ENCODE measurements around the gene EFCAB7. TPM values are rescaled to one million over a fixed set of nuclear protein-coding genes. Genes with fewer than 3 reads are reported as not detected.

The EFCAB7 gene
- total and polyA plus RNA-seq, 2 of the 13 experiments (the other 11 are each of a cell fraction or from before 2014, with no cell fraction given) = 1.7 to 5.4 TPM

DNA sequence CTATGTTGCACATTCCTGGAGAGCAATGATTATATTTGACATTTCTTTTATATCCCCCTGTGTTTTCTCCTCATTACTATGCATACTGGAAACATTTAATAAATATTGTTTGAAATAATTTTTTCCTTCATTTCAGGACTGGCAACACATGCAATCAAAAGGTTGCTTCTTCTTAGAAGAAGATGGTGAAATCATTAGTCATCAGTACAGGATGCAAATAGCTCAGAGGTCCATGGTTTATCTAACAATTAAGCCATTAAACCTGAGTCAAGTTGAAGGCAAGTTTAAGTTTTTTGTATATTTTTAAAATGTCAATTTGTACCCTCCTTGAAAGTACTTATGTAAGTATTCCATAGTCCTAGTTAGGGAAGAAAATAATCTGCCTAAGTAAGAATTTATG, 22.5 kb downstream of the EFCAB7 start (continued):
- TF ChIP-seq, protein P1, sequence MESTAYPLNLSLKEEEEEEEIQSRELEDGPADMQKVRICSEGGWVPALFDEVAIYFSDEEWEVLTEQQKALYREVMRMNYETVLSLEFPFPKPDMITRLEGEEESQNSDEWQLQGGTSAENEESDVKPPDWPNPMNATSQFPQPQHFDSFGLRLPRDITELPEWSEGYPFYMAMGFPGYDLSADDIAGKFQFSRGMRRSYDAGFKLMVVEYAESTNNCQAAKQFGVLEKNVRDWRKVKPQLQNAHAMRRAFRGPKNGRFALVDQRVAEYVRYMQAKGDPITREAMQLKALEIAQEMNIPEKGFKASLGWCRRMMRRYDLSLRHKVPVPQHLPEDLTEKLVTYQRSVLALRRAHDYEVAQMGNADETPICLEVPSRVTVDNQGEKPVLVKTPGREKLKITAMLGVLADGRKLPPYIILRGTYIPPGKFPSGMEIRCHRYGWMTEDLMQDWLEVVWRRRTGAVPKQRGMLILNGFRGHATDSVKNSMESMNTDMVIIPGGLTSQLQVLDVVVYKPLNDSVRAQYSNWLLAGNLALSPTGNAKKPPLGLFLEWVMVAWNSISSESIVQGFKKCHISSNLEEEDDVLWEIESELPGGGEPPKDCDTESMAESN (CRISPR knock-in tag; conservative IDR thresholded peaks at IDR 0.05) = no peak
- TF ChIP-seq ZNF232 (CRISPR knock-in tag; IDR thresholded peaks at IDR 0.05; ENCODE audit: borderline replicate concordance) = no peak
- TF ChIP-seq, protein P2, sequence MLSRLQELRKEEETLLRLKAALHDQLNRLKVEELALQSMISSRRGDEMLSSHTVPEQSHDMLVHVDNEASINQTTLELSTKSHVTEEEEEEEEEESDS (CRISPR knock-in tag; IDR thresholded peaks at IDR 0.05; ENCODE audit: borderline replicate concordance) = no peak
- TF ChIP-seq, protein P3, sequence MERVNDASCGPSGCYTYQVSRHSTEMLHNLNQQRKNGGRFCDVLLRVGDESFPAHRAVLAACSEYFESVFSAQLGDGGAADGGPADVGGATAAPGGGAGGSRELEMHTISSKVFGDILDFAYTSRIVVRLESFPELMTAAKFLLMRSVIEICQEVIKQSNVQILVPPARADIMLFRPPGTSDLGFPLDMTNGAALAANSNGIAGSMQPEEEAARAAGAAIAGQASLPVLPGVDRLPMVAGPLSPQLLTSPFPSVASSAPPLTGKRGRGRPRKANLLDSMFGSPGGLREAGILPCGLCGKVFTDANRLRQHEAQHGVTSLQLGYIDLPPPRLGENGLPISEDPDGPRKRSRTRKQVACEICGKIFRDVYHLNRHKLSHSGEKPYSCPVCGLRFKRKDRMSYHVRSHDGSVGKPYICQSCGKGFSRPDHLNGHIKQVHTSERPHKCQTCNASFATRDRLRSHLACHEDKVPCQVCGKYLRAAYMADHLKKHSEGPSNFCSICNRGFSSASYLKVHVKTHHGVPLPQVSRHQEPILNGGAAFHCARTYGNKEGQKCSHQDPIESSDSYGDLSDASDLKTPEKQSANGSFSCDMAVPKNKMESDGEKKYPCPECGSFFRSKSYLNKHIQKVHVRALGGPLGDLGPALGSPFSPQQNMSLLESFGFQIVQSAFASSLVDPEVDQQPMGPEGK (CRISPR knock-in tag; IDR thresholded peaks at IDR 0.05) = no peak

DNA sequence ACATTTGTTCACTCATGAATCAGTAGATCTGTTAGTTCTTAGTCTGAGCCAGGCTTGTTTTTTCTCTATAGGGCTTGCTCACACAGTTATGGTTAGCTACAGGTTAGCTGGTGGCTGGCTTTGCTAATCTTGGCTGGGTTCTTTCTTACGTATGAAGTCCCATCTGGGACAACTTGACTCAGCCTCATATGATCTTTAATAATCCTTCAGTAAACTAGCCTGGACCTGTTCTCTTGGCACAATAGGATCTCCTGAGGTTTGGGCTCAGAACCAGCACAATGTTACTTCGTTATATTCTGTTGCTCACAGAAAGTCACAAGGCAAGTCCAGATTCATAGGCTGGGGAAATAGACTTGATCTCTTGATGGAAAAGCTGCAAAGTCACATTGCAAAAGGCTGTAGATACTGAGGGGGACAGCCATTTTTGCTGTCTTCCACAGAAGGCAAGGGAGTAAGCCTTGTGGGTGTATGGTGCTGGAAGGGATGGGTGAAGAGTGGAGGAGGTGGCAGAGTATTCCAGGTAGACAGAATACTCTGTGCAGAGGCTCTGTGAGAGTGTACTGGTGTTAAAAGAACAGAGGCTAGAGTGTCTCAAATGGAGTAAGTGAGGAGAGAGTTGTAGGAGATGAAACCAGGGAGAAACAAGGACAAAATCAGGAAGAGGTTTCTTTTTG, 24.4 kb downstream of the EFCAB7 start:
- no TSS peak for BruUV-seq (replicated peaks)
- Histone ChIP-seq H2AFZ (ENCODE audit: low read length) (no peak overlapping the region), H4K20me1 (ENCODE audit: insufficient read depth, low read length) (no peaks in the 10 kb centered on the region), H3K79me2 (ENCODE audit: insufficient read depth, low read length) (no peaks in the 10 kb centered on the region), H3K27ac (ENCODE audit: extremely low read length, insufficient read depth, low read length) (no peak overlapping the region), H3K4me2 (ENCODE audit: low read depth, low read length) (no peak overlapping the region), H3K36me3 (replicated peaks in 1 of 2; ENCODE audit: control insufficient read depth in 1 of 2, insufficient read depth in 2 of 2, low read length in 2 of 2) (no peaks in the 10 kb centered on the region), H3K27me3 (ENCODE audit: control insufficient read depth in 1 of 2, insufficient read depth in 2 of 2, low read length in 2 of 2) (no peaks in the 10 kb centered on the region), H3K9ac (ENCODE audit: insufficient read depth, low read depth, low read length) (no peak overlapping the region), H3K4me1 (ENCODE audit: insufficient read depth, low read length) (no peaks in the 10 kb centered on the region), H3K9me3 (ENCODE audit: low read length) (no peaks in the 10 kb centered on the region), H3K4me3 (replicated peaks in 1 of 3; ENCODE audit: insufficient read depth in 1 of 3, low read depth in 2 of 3, low read length in 3 of 3) (no peak overlapping the region)
- ATAC-seq = no peak
- POLR2A ChIA-PET = no interaction called here
- no peak for DNase-seq (ENCODE audit: low spot score)
- intact Hi-C loops (cut with micrococcal nuclease; ENCODE audit: unreplicated experiment) (no loop called here), in situ Hi-C loops (cut with HindIII; ENCODE audit: extremely low pct_ligation_motif_present, low pct_unique_long_range_greater_than_20kb) (loop anchor here (25.0 kb wide), 1 partner anchor 535 kb away; no protein-coding TSS in a partner anchor)
- CTCF ChIA-PET (ENCODE audit: low intra/inter-chr PET ratio, low total read pairs) = no interaction called here
- WGBS (ENCODE audit: low lambda C conversion rate) = 86% methylated on average over 2 of the region's 2 CpGs
- FAIRE-seq = no peak
- TF ChIP-seq, protein P4, sequence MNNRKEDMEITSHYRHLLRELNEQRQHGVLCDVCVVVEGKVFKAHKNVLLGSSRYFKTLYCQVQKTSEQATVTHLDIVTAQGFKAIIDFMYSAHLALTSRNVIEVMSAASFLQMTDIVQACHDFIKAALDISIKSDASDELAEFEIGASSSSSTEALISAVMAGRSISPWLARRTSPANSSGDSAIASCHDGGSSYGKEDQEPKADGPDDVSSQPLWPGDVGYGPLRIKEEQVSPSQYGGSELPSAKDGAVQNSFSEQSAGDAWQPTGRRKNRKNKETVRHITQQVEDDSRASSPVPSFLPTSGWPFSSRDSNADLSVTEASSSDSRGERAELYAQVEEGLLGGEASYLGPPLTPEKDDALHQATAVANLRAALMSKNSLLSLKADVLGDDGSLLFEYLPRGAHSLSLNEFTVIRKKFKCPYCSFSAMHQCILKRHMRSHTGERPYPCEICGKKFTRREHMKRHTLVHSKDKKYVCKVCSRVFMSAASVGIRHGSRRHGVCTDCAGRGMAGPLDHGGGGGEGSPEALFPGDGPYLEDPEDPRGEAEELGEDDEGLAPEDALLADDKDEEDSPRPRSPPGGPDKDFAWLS (CRISPR knock-in tag; IDR thresholded peaks at IDR 0.05; ENCODE audit: borderline replicate concordance) = no peak
- TF ChIP-seq, protein P5, sequence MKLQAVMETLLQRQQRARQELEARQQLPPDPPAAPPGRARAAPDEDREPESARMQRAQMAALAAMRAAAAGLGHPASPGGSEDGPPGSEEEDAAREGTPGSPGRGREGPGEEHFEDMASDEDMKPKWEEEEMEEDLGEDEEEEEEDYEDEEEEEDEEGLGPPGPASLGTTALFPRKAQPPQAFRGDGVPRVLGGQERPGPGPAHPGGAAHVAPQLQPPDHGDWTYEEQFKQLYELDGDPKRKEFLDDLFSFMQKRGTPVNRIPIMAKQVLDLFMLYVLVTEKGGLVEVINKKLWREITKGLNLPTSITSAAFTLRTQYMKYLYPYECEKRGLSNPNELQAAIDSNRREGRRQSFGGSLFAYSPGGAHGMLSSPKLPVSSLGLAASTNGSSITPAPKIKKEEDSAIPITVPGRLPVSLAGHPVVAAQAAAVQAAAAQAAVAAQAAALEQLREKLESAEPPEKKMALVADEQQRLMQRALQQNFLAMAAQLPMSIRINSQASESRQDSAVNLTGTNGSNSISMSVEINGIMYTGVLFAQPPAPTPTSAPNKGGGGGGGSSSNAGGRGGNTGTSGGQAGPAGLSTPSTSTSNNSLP (IDR thresholded peaks at IDR 0.05; ENCODE audit: low read depth, low read length) = no peak
- TF ChIP-seq ZNF335 (CRISPR knock-in tag; IDR thresholded peaks at IDR 0.05) = no peak
- TF ChIP-seq SP2 (CRISPR knock-in tag; IDR thresholded peaks at IDR 0.05) = no peak
- TF ChIP-seq EP300 (IDR thresholded peaks at IDR 0.05; ENCODE audit: low read depth in 2 of 2, low read length in 2 of 2) = no peak
- TF ChIP-seq EP300 (CRISPR knock-in tag; IDR thresholded peaks at IDR 0.05; ENCODE audit: borderline replicate concordance) = no peak
- TF ChIP-seq SP5 (CRISPR knock-in tag; IDR thresholded peaks at IDR 0.05; ENCODE audit: borderline replicate concordance, low read depth) = no peak
- TF ChIP-seq ZNF816 (CRISPR knock-in tag; IDR thresholded peaks at IDR 0.05; ENCODE audit: borderline replicate concordance) = no peak
- TF ChIP-seq, protein P6, sequence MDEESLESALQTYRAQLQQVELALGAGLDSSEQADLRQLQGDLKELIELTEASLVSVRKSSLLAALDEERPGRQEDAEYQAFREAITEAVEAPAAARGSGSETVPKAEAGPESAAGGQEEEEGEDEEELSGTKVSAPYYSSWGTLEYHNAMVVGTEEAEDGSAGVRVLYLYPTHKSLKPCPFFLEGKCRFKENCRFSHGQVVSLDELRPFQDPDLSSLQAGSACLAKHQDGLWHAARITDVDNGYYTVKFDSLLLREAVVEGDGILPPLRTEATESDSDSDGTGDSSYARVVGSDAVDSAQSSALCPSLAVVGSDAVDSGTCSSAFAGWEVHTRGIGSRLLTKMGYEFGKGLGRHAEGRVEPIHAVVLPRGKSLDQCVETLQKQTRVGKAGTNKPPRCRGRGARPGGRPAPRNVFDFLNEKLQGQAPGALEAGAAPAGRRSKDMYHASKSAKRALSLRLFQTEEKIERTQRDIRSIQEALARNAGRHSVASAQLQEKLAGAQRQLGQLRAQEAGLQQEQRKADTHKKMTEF (CRISPR knock-in tag; IDR thresholded peaks at IDR 0.05) = no peak
